MG63 (cell line): Measurements from ENCODE around the gene KLHL29. TPM values are rescaled to one million over a fixed set of nuclear protein-coding genes. Genes with fewer than 3 reads are reported as not detected.

Experiments
- DNase-seq: peaks from one replicate; pipeline ENCODE4 v3.0.0-alpha.2; 2020
- H3K27me3 ChIP-seq: fragments of 250-450 bp; sonication (Bioruptor Pico); 2 replicates; pipeline ENCODE4 v1.5.1; 2020; ENCODE audit warnings: mild to moderate bottlenecking, moderate library complexity
- H3K36me3 ChIP-seq: fragments of 250-450 bp; sonication (Bioruptor Pico); 2 replicates; pipeline ENCODE4 v1.5.1; 2020; ENCODE audit warnings: mild to moderate bottlenecking, moderate library complexity
- H3K4me3 ChIP-seq: fragments of 250-450 bp; sonication (Bioruptor Pico); 2 replicates; pipeline ENCODE4 v1.5.1; 2020; ENCODE audit warnings: mild to moderate bottlenecking, moderate library complexity
- H3K9me3 ChIP-seq: fragments of 250-450 bp; sonication (Bioruptor Pico); 2 replicates; pipeline ENCODE4 v1.5.1; 2020; ENCODE audit warnings: mild to moderate bottlenecking, moderate library complexity
- total RNA-seq: library from RNA; depleted of rRNA; stranded (reverse); fragments of >200 nt; shearing (Covaris generic); gene quantifications from 2 replicates; pipeline ENCODE4 v1.2.3, GENCODE V29; 2014; ENCODE audit warnings: low replicate concordance

Gene KLHL29
- total RNA-seq, 1 experiment from 2014 or later = 1.5 TPM

- Histone ChIP-seq H3K36me3 (no peaks in the 10 kb centered on the region), H3K27me3 (no peaks in the 10 kb centered on the region), H3K4me3 (no peak overlapping the region), H3K9me3 (no peaks in the 10 kb centered on the region)
- no peak for DNase-seq
Measured at GRCh38 chr2:23661276-23662050, 276.5 kb downstream of the KLHL29 start.

GRCh38 chr2:23662466-23662865 lies 277.5 kb downstream of the KLHL29 start:
- Histone ChIP-seq H3K27me3 (no peaks in the 10 kb centered on the region), H3K9me3 (no peaks in the 10 kb centered on the region), H3K4me3 (no peak overlapping the region), H3K36me3 (no peaks in the 10 kb centered on the region)
- no peak for DNase-seq

GRCh38 chr2:23662941-23663920 lies 278.3 kb downstream of the KLHL29 start:
- H3K36me3 ChIP-seq = no peaks in the 10 kb centered on the region
- H3K4me3 ChIP-seq = no peak overlapping the region
- no peaks in the 10 kb centered on the region for H3K9me3 ChIP-seq
- DNase-seq = no peak
- no peaks in the 10 kb centered on the region for H3K27me3 ChIP-seq

- H3K9me3 ChIP-seq = no peaks in the 10 kb centered on the region
- no peaks in the 10 kb centered on the region for H3K36me3 ChIP-seq
- peak; percentile 23 for DNase-seq
- H3K27me3 ChIP-seq = no peaks in the 10 kb centered on the region
- H3K4me3 ChIP-seq = no peak overlapping the region
Measured at GRCh38 chr2:23664066-23664788, 279.2 kb downstream of the KLHL29 start.

GRCh38 chr2:23666241-23666979 lies 281.4 kb downstream of the KLHL29 start:
- Histone ChIP-seq H3K9me3 (no peaks in the 10 kb centered on the region), H3K36me3 (no peaks in the 10 kb centered on the region), H3K27me3 (no peaks in the 10 kb centered on the region), H3K4me3 (no peak overlapping the region)
- no peak for DNase-seq

- Histone ChIP-seq H3K36me3 (no peaks in the 10 kb centered on the region), H3K4me3 (no peak overlapping the region), H3K27me3 (no peaks in the 10 kb centered on the region), H3K9me3 (no peaks in the 10 kb centered on the region)
- no peak for DNase-seq
Measured at GRCh38 chr2:23666980-23667357, 282.0 kb downstream of the KLHL29 start.

- no peak for DNase-seq
- no peak overlapping the region for H3K4me3 ChIP-seq
- H3K36me3 ChIP-seq = no peaks in the 10 kb centered on the region
- no peaks in the 10 kb centered on the region for H3K9me3 ChIP-seq
- H3K27me3 ChIP-seq = no peaks in the 10 kb centered on the region
Measured at GRCh38 chr2:23668756-23669304, 283.9 kb downstream of the KLHL29 start.

GRCh38 chr2:23669413-23670244 lies 284.6 kb downstream of the KLHL29 start:
- no peak for DNase-seq
- Histone ChIP-seq H3K4me3 (no peak overlapping the region), H3K9me3 (no peaks in the 10 kb centered on the region), H3K27me3 (no peaks in the 10 kb centered on the region), H3K36me3 (no peaks in the 10 kb centered on the region)

GRCh38 chr2:23670245-23670592 lies 285.2 kb downstream of the KLHL29 start:
- Histone ChIP-seq H3K4me3 (no peak overlapping the region), H3K9me3 (no peaks in the 10 kb centered on the region), H3K27me3 (no peaks in the 10 kb centered on the region), H3K36me3 (no peaks in the 10 kb centered on the region)
- DNase-seq = no peak

GRCh38 chr2:23673082-23673481 lies 288.1 kb downstream of the KLHL29 start:
- Histone ChIP-seq H3K9me3 (no peaks in the 10 kb centered on the region), H3K4me3 (no peak overlapping the region), H3K36me3 (no peaks in the 10 kb centered on the region), H3K27me3 (no peaks in the 10 kb centered on the region)
- DNase-seq = no peak

GRCh38 chr2:23673830-23674679 lies 289.1 kb downstream of the KLHL29 start:
- H3K9me3 ChIP-seq = peaks cover 4% of the 10 kb centered on the region
- H3K27me3 ChIP-seq = no peaks in the 10 kb centered on the region
- H3K4me3 ChIP-seq = no peak overlapping the region
- H3K36me3 ChIP-seq = no peaks in the 10 kb centered on the region
- DNase-seq = no peak

GRCh38 chr2:23675506-23675905 lies 290.5 kb downstream of the KLHL29 start:
- H3K27me3 ChIP-seq = no peaks in the 10 kb centered on the region
- H3K4me3 ChIP-seq = no peak overlapping the region
- DNase-seq = no peak
- no peaks in the 10 kb centered on the region for H3K36me3 ChIP-seq
- H3K9me3 ChIP-seq = peaks cover 4% of the 10 kb centered on the region

- Histone ChIP-seq H3K4me3 (no peak overlapping the region), H3K36me3 (no peaks in the 10 kb centered on the region), H3K27me3 (no peaks in the 10 kb centered on the region), H3K9me3 (peaks cover 4% of the 10 kb centered on the region)
- no peak for DNase-seq
Measured at GRCh38 chr2:23677836-23678235, 292.9 kb downstream of the KLHL29 start.

GRCh38 chr2:23679044-23679443 lies 294.1 kb downstream of the KLHL29 start:
- DNase-seq = peak; percentile 29
- H3K4me3 ChIP-seq = no peak overlapping the region
- H3K9me3 ChIP-seq = peaks cover 4% of the 10 kb centered on the region
- H3K27me3 ChIP-seq = no peaks in the 10 kb centered on the region
- no peaks in the 10 kb centered on the region for H3K36me3 ChIP-seq

- no peak overlapping the region for H3K4me3 ChIP-seq
Measured at GRCh38 chr2:23680951-23681350, 296.0 kb downstream of the KLHL29 start.

More at GRCh38 chr2:23680951-23681350, 296.0 kb downstream of the KLHL29 start:
- DNase-seq = no peak
- Histone ChIP-seq H3K27me3 (no peaks in the 10 kb centered on the region), H3K36me3 (no peaks in the 10 kb centered on the region), H3K9me3 (peaks cover 4% of the 10 kb centered on the region)
